ENCODE measurements around the gene TACC3. TPM values are rescaled to one million over a fixed set of nuclear protein-coding genes. Genes with fewer than 3 reads are reported as not detected.

Gene TACC3
- total RNA-seq, 1 donor from 2014 or later: 15.0 TPM

- H3K27ac ChIP-seq (ENCODE audit: low read depth, low read length): no peak overlapping the region
- H3K4me1 ChIP-seq (ENCODE audit: insufficient read depth, low read length): peaks cover 13% of the 10 kb centered on the region
- no peak overlapping the region for H3K4me3 Mint-ChIP-seq (ENCODE audit: unreplicated experiment)
- H3K27me3 Mint-ChIP-seq (ENCODE audit: low read depth, unreplicated experiment): no peaks in the 10 kb centered on the region
- no peak overlapping the region for H3K9ac ChIP-seq (ENCODE audit: low read length)
- peaks cover 4% of the 10 kb centered on the region for H3K4me1 Mint-ChIP-seq (ENCODE audit: low read depth, unreplicated experiment)
- H4K20me1 ChIP-seq (ENCODE audit: insufficient read depth, low read length): peaks cover 34% of the 10 kb centered on the region
- H3K9me3 ChIP-seq (ENCODE audit: insufficient read depth, low read depth, low read length): no peaks in the 10 kb centered on the region
- no peak overlapping the region for H3K4me3 ChIP-seq (ENCODE audit: insufficient read depth, low read depth, low read length)
- no peaks in the 10 kb centered on the region for H3K36me3 Mint-ChIP-seq (ENCODE audit: low read depth, unreplicated experiment)
- H3K9me3 Mint-ChIP-seq (ENCODE audit: unreplicated experiment): no peaks in the 10 kb centered on the region
- FAIRE-seq: no peak
- H3K79me2 ChIP-seq (ENCODE audit: insufficient read depth, low read length): peaks cover 56% of the 10 kb centered on the region
- no peak overlapping the region for H3K4me2 ChIP-seq (ENCODE audit: low read length)
- H3K27ac Mint-ChIP-seq (ENCODE audit: unreplicated experiment): peak overlapping the region; percentile 34
- H2AFZ ChIP-seq (ENCODE audit: low read depth, low read length): no peak overlapping the region
- DNase-seq (ENCODE audit: low read depth): no peak
- TF ChIP-seq EZH2 (IDR thresholded peaks at IDR 0.05; ENCODE audit: insufficient read depth, low read length): no peak
- no peak for TF ChIP-seq CTCF (IDR thresholded peaks at IDR 0.05; ENCODE audit: insufficient read depth, low read depth, low read length)
- no peaks in the 10 kb centered on the region for H3K36me3 ChIP-seq (ENCODE audit: insufficient read depth, low read length)
- no peaks in the 10 kb centered on the region for H3K27me3 ChIP-seq (ENCODE audit: insufficient read depth, low read length)
These were observed 5.0 kb upstream of the TACC3 start for GRCh38 chr4:1716065-1716945.

- Histone ChIP-seq H3K79me2 (ENCODE audit: insufficient read depth, low read length) (peaks cover 59% of the 10 kb centered on the region), H3K4me1 (ENCODE audit: insufficient read depth, low read length) (peaks cover 20% of the 10 kb centered on the region)
- no peak for FAIRE-seq
These were observed 3.9 kb upstream of the TACC3 start for GRCh38 chr4:1717129-1718094.

More at GRCh38 chr4:1717129-1718094, 3.9 kb upstream of the TACC3 start:
- Mint-ChIP-seq H3K27me3 (ENCODE audit: low read depth, unreplicated experiment) (no peaks in the 10 kb centered on the region), H3K27ac (ENCODE audit: unreplicated experiment) (no peak overlapping the region), H3K4me3 (ENCODE audit: unreplicated experiment) (no peak overlapping the region), H3K9me3 (ENCODE audit: unreplicated experiment) (no peaks in the 10 kb centered on the region), H3K36me3 (ENCODE audit: low read depth, unreplicated experiment) (no peaks in the 10 kb centered on the region), H3K4me1 (ENCODE audit: low read depth, unreplicated experiment) (peaks cover 8% of the 10 kb centered on the region)
- Histone ChIP-seq H3K9me3 (ENCODE audit: insufficient read depth, low read depth, low read length) (no peaks in the 10 kb centered on the region), H3K4me2 (ENCODE audit: low read length) (no peak overlapping the region), H3K27ac (ENCODE audit: low read depth, low read length) (no peak overlapping the region), H3K27me3 (ENCODE audit: insufficient read depth, low read length) (no peaks in the 10 kb centered on the region), H4K20me1 (ENCODE audit: insufficient read depth, low read length) (peaks cover 34% of the 10 kb centered on the region), H3K9ac (ENCODE audit: low read length) (no peak overlapping the region), H2AFZ (ENCODE audit: low read depth, low read length) (no peak overlapping the region), H3K4me3 (ENCODE audit: insufficient read depth, low read depth, low read length) (no peak overlapping the region), H3K36me3 (ENCODE audit: insufficient read depth, low read length) (no peaks in the 10 kb centered on the region)
- no peak for DNase-seq (ENCODE audit: low read depth)
- TF ChIP-seq EZH2 (IDR thresholded peaks at IDR 0.05; ENCODE audit: insufficient read depth, low read length) (no peak), CTCF (IDR thresholded peaks at IDR 0.05; ENCODE audit: insufficient read depth, low read depth, low read length) (no peak)

All from astrocyte (in vitro differentiated cells and primary cell).